HG03469 (cell line): ENCODE measurements around the gene NTN4.
A peak's percentile ranks its signal among the peaks of the same experiment; 100 is the strongest.
"Not testable (repeated sequence)": the region's sequence is repeated elsewhere in the genome, so short reads cannot be mapped to it uniquely, and the experiment has no call there.

Source experiments
- ATAC-seq: cut with Tn5 transposase; IDR thresholded peaks from one replicate; pipeline ENCODE4 v1.9.1; 2021; ENCODE audit warnings: mild to moderate bottlenecking, moderate library complexity, moderate number of reproducible peaks; ENCODE audit not compliant: unreplicated experiment

The NTN4 gene

DNA sequence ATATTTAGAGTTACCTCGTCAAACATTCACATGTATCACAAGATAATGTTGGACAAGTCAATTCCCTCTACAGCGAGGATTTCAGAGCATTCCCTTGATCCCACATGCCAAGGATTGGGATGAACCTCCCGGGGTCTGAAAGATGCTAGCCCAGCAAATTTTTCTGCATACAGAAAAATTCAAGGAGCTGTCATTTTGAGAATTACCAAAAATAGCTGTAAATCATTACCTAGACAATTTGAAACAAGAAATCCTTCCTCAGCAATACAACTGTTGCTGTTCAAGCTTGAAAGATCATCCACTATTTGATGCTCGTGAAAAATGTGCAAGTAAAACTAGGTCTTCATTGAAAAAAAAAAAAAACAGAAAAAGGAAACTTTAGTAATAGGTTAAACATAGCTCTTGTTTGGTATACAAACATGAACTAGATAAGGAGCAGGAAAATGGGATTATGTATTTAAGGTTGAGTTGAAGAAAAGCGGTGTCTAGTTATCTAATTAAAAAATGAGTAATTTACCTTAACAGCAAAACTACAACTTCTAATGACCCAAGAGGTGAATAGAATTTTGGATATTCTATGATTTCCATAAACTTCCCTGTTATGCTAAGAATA, 73.1 kb downstream of the NTN4 start:
- no peak for ATAC-seq

DNA sequence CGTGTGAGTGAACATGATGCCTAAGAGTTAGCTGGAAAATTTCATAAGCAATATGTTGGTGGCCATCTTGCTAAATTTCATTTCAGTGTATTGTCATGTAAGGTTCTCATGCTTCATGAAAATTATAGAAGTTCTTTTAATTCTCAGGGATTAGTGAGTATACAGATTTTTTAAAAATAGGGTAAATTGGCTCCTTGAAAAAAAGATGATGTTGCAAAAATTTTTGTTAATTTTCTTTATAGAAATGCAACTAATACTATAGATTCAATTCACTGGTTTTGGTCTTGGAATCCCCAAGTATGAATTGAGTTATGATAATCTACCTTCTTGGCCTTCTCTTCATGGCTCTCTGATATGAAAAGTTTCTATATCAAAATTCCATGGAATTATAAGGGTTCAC, 75.4 kb downstream of the NTN4 start:
- no peak for ATAC-seq

DNA sequence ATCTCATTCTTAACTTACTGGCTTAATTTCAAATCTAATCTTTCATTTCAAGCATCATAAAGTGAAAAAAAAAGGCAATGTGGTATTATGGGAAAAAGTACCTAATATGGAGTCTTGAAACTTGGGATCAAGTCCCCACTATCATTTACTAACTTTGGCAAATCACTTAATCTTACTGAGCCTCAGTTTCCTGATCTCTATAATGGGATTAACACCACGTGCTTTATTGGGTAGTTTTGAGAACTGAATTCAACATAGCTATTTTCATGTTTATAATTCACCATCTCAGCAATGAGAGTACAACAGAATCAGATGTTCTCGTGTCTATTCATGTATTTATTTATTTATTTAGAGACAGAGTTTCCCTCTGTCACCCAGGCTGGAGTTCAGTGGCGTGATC, 78.3 kb downstream of the NTN4 start:
- no peak for ATAC-seq

DNA sequence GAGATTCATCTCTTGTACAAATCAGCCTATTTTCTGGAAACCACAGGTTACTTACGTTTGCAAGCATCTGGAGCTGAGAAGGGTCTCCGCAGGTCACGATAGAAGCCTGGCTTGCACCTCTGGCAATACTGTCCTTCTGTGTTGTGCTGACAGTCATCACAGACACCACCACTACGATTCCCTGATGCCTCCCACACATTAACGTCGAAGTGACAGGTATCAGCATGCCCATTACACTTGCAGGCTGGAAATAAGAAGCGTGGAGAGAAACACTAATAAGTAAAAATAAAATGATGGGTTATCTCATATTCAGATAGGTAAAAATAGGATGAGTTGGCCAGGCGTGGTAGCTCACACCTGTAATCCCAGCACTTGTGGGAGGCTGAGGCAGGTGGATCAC, 80.2 kb downstream of the NTN4 start:
- ATAC-seq: no peak

DNA sequence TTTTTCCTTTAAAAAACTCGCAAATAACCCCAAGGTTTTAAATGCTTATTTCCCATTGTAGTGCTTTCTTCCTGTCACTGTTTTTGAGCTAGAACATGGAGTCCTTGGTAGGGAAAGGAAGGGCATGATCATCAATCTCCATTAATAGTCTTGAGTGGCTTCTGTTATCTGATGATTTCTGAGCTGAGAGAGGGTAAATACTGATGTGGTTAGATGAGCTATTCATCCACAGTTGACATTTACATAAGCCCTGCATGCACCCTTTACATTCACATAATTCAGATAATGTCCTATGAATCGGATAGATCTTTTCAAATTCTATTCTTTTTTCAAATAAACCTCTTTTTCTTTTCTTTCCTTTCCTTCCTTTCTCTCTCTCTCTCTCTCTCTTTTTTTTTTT, 81.4 kb downstream of the NTN4 start:
- ATAC-seq: no peak

DNA sequence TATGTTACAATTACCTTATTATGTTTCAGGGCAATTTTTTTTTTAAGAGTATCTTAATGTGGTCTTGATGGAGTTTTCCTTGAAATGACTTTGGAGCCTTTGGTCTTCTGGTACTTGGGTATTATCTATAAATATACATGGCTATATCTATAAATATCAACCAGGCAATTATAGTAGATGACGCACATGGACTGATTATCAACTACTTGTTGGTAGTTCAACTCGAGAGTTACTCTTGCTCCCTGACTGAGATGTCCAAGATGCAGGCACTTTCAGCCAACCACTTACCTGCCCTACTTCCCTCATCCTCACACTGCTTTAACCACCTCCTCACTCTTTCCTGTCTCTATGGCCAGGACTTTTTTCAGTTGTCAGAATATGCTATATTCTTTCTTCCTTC, 85.4 kb downstream of the NTN4 start:
- no peak for ATAC-seq

DNA sequence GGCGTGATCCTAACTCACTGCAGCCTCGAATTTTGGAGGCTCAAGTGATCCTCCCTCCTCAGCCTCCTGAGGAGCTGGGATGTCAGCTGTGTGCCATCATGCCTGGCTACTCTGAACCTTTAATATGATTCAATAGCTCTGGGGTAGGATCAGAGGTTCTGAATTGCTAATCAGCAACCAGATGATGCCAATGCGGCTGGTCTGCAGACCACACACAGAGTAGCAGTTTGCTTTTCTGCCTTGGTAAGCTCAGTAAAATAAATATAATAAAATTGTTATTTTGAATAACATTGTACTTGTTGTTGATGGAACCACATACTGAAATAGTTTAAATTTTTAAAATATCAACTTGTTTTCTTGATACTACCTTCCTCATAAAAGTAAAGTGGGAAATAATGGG, 86.6 kb downstream of the NTN4 start:
- ATAC-seq: no peak

DNA sequence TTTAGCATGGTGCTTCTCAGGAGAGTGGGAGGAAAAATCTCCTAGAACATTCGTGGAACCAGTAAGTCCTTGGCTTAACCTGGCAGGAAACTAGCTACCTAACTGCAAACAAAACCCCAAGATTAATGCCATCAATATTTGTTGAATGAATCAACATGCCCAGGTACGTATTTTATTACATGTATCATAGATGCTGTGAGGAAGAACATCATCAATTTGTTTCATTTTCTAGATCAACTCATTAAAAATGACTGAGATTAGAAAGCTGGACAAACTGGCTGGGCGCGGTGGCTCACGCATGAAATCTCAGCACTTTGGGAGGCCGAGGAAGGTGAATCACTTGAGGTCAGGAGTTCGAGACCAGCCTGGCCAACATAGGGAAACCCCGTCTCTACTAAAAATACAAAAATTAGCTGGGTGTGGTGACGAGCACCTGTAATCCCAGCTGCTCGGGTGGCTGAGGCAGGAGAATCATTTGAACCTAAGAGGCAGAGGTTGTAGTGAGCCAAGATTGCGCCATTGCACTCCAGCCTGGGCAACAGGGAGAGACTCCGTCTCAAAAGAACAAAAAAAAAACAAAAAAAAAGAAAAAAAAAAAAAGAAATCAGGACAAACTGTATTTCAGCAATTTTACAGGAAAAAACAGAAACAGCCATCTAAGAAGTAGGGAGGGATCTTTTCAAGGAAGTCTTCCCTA, 88.7 kb downstream of the NTN4 start:
- ATAC-seq: no peak

DNA sequence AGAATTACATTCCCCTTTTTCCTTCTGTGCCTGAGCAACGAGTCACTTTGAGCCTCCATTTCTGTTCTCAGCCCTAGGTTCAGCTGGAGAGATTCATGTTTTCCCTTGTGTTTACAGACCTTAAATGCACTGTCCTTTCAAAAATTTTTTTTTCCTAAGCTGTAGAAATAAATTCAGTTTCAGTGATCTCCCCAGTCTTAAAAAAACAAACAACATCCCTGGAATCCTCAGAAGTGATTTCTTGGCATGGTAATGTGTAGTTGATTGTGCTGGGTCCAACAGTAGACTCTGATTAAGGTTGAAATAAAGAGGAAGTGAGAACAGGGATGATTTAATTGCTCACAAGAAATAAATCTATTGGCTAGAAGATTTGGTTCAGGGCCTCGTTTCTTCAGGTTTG, 89.3 kb downstream of the NTN4 start:
- no peak for ATAC-seq

DNA sequence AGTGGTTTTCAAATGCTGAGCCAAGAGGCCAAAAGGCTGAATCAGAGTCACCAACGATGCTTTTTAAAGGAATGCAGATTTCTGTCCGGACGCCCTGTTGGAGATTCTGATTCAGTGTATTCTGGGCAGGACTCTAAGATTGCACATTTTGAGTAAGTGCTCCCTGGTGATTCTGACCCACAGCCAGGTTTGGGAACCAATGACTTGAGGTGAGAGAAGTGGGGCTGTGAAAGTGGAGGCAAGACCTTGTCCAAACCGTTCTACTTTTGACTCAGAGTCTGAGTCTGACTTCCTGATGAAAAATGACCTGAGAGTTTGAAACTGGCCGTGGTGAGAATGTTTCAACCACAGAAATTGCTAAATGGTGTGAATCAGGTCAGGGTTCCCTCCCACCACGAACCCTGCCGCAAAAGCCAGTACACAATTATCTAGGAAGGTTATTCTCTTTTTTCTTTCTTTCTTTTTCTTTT, 90.2 kb downstream of the NTN4 start:
- ATAC-seq: peak; percentile 96

DNA sequence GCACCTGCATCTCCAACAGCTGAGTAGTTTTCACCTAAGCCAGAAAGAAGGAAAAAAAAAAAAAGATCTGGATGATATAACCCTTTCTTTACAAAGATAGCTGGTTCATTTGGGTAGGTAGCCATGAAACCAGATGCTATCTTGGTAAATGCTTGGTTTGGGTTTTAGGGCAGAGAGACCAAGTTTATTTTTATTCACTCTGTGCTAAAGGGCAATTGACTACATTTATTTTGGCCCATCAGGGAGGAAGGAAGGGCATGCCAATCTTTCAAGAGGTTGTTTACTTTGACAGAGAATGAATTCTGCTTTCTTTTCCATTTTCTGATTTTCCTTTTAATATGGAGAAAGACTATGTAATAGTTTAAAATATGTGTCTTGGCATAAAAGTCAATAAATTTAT, 91.0 kb downstream of the NTN4 start:
- no peak for ATAC-seq

DNA sequence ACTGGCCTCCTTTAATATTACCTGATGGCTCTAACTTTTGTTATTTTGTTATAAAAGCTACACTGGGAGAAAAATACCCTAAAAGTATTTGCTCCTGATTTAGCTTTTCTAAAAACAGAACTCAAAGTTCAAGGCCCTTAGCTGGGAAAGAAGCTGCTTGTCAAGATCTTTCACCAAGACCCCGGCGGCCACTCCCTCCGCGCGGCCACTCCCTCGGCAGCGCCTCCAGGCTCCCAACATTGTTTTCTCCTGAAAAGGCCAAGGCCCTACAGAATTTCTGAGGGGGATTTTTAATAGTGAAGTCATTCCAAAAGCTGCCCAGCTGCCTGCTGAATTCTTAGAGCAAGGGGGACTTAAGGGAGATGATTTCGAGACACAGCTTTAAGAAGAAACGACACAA, 96.4 kb downstream of the NTN4 start:
- no peak for ATAC-seq

DNA sequence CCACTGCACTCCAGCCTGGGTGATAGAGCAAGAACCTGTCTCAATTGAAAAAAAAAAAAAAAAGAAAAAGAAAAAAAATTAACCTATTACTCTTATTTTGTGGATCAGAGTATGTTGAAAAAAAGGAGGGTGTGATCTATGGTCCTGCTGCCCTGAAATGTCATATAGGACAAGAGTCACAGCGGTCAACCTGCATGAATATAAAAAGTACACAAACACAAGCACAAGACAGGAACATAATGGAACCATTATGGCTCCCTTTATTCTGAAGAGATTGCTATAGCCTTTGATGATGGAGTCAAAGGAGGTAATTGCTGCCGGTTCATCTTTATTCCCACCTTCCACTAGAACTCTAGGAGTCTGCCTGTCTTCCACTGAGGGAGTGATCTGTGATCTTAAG, 96.9 kb downstream of the NTN4 start:
- no peak for ATAC-seq

DNA sequence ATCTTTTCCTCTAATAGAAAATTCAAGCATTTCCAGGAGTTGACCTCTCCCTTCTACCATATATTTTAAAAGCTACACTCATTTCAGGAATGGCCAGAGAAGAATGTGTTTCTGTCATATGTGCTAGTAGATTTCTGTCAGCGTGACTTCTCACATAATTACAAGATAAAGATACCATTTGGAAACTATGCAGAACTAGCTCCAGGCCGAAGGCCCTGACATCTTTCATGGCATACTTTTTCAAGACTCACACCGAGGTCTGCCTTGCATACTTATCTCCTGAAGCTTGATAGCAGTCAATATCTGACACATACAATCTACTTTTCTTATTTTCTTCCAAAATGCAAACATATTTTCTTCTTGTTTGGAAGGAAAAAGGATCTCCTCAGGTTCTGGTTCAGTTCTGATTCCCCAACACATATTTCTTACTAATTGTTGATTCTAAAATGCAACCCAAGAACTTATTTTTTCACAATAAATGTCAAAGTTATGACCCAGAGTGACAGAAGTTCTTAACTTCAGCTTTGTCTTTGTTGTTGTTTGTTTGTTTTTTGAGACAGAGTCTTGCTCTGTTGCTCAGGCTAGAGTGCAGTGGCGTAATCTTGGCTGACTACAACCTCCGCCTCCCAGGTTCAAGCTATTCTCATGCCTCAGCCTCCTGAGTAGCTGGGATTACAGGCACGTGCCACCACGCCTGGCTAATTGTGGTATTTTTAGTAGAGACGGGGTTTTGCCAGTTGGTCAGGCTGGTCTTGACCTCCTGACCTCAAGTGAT, 99.5 kb downstream of the NTN4 start:
- no peak for ATAC-seq

DNA sequence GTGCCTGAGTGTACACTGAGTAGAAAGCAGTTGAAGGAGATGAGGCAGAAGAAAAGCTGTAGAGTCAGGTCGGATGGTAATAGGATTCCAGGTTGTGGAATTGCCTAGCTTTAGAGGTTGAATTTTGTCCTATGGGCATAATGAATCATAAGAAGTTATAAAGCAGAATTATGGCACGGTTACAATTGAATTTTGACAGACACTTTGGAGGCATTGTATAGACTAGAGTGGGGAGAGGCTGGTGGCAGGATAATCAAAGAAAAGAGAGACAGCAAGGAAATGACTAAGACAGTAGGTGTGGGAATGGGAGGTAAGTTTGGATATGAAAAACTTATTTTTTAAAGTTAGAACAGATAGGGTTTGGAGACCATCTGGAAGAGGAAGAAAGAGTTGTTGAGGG, 102.6 kb downstream of the NTN4 start:
- no peak for ATAC-seq

DNA sequence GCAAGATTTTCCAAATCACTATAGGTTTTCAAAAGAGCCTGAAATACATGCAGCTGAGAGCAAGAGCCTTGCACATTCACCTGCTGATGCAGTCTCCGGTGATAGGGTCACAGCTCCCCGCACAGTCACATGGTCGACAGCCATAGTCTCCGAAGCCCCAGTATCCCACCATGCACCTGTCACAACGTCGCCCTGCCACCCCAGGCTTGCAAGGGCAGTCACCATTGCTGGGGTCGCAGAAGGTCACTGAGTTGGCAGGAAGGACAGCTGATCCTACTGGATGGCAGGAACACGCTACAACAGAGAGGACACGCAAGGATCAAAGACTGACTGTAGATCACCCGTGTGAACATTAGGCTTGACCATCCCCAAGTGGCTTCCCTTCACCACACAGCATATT, 107.1 kb downstream of the NTN4 start:
- ATAC-seq: no peak

DNA sequence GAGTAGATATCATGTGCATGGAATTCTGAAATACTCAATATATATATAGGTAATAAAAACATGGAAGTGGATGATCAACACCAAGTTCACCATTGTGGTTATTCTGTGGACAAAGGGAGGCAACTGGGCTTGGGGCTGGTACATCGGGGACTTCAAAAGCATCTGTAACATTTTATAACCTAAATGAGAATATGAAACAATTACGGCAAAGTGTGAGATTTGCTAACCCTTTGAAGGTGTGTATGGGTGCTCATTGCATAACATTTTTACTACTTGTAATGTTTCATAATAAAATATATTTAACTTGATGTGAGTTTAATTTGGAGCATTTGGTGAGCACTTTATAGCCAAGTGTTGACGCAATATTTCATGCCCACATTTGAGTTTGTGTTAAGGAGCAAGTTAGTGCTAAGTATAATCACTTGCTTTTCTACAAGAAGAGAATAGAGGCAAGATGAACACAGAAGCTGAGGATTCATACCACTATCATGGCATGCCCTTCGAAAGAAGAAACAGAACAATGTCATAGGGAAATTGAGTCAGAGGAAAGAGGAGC, 109.3 kb downstream of the NTN4 start:
- no peak for ATAC-seq

DNA sequence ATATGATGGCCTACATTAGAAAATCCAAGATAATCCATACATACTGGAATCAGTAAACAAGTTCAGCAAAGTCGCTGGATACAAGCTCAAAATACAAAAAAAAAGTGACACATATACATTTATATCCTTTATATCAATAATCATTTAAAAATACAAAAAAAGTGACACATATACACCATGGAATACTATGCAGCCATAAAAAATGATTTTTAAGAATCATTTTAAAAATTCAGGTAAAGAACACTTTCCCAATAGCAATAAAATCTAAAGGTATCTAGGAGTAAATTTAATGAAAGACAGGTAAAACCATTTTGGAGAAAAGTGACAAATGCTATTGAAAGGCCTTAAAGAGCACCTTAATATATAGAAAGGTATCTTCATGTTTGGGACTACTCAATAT, 111.9 kb downstream of the NTN4 start:
- ATAC-seq: no peak

DNA sequence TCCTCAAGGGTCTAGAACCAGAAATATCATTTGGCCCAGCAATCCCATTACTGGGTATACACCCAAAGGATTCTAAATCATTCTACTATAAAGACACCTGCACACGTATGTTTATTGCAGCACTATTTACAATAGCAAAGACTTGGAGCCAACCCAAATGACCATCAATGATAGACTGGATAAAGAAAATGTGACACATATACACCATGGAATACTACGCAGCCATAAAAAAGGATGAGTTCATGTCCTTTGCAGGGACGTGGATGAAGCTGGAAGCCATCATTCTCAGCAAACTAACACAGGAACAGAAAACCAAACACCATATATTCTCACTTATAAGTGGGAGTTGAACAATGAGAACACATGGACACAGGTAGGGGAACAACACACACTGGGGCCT, 112.8 kb downstream of the NTN4 start:
- not testable (repeated sequence) for ATAC-seq

DNA sequence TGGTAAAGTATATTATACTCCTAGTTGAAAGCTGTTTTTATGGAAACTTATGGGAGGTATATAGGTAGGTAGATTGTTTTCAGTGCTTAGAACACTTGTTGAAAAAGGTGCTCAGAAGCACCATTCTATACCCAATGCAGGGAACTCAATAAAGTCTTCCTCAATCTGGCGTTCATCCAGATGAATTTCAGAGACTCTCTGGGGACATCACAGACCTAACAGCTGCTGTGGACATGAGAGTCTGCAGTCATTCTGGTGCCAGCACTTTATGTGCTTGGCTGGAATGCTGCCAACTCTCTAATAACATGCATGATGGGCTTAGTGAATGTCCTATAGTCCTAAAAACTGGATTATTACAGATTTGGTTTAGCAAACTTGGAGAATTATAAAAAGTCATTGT, 115.9 kb downstream of the NTN4 start:
- no peak for ATAC-seq

DNA sequence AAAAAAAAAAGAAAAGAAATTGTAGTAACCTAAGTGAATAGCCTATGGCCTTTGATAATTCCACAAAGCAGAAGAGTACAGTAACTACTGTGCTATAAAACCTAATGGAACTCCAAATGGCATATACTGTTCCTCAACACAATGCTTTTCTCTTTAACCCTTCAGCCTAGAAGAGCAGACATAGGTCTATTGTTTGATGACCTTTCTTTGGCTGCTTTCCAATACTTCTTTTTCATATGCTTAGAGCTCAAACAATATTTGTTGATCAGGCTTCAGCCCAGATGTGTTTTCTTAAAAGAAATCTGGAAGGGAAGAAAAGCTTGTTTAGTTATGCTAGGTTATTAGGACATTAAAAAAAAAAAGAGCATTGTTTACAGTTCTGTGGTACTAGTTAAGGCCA, 116.4 kb downstream of the NTN4 start:
- no peak for ATAC-seq

DNA sequence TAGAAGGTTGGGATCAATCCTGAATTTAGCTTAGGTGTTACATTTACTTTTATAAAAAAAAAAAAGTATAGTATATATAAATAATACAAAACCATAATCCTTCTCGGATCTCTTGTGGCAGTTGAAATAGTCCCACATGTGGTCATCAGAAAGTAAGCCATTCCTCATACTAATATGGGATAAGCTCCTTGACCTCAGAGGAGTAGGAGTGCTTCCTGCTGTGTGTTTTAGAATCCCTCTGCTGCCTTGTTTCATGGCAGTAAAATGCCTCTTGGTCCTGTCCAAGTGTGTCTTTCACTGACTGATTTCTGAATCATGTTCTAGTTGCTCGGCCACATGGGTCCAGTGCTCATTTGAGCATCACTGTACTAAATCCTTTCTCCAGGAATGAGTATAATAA, 117.0 kb downstream of the NTN4 start:
- ATAC-seq: no peak
